Measurements from ENCODE around the gene PCBP3.

PCBP3 gene

GRCh38 chr21:45632637-45633251 lies 10.8 kb upstream of the PCBP3 start:
- peaks cover 10 to 47% of the 10 kb centered on the region in 2 experiments for H3K27me3 ChIP-seq (ENCODE audit: control insufficient read depth in 1 of 2, insufficient read depth in 1 of 2, low read length in 2 of 2)
- no peak overlapping the region for H4K91ac ChIP-seq (ENCODE audit: low read length)
- H2AFZ ChIP-seq (ENCODE audit: low read depth, low read length): no peak overlapping the region
- H3K9ac ChIP-seq (ENCODE audit: low read length): no peak overlapping the region
- no peak overlapping the region for H3K4me2 ChIP-seq (ENCODE audit: low read length, poor library complexity, severe bottlenecking)
- no peak overlapping the region for H2AK5ac ChIP-seq (ENCODE audit: low read length, severe bottlenecking)
- H2BK12ac ChIP-seq (ENCODE audit: low read length in 2 of 2): no peak overlapping the region
- H3K4me3 ChIP-seq (ENCODE audit: insufficient read depth in 1 of 2, low read depth in 1 of 2, low read length in 2 of 2): no peak overlapping the region
- H2BK15ac ChIP-seq (ENCODE audit: low read depth, poor library complexity, severe bottlenecking): no peak overlapping the region
- peaks cover 7% of the 10 kb centered on the region for H3K4me1 ChIP-seq (ENCODE audit: control insufficient read depth, insufficient read depth, low read depth, low read length)
- no peak overlapping the region for H3K27ac ChIP-seq (ENCODE audit: low read length, poor library complexity, severe bottlenecking)
- DNase-seq: no peak
- no peaks in the 10 kb centered on the region for H3K36me3 ChIP-seq (ENCODE audit: control insufficient read depth in 1 of 2, insufficient read depth in 2 of 2, low read depth in 1 of 2, low read length in 2 of 2)
- H3K14ac ChIP-seq (ENCODE audit: low read length in 2 of 2): no peak overlapping the region
- H2BK120ac ChIP-seq (ENCODE audit: low read depth, low read length): no peak overlapping the region
- 85% methylated on average over 8 of the region's 20 CpGs for WGBS
- H3K23ac ChIP-seq (ENCODE audit: low read length in 2 of 2): no peak overlapping the region
- no peak overlapping the region for H3K4ac ChIP-seq (ENCODE audit: low read depth in 1 of 2, low read length in 2 of 2)
- no peak overlapping the region for H3K18ac ChIP-seq (ENCODE audit: low read depth in 1 of 2, low read length in 2 of 2)
- no peaks in the 10 kb centered on the region for H3K9me3 ChIP-seq (ENCODE audit: control insufficient read depth, low read length)
- H4K8ac ChIP-seq (ENCODE audit: low read length): peak overlapping the region; percentile 31
- no peaks in the 10 kb centered on the region for H3K79me1 ChIP-seq (replicated peaks; ENCODE audit: low read length, poor library complexity, severe bottlenecking)
- no peak overlapping the region for H2BK5ac ChIP-seq (ENCODE audit: low read depth, low read length, poor library complexity, severe bottlenecking)

GRCh38 chr21:45634511-45635183 lies 8.9 kb upstream of the PCBP3 start:
- H3K18ac ChIP-seq (ENCODE audit: low read depth in 1 of 2, low read length in 2 of 2): no peak overlapping the region
- H2AK5ac ChIP-seq (ENCODE audit: low read length, severe bottlenecking): no peak overlapping the region
- no peak overlapping the region for H3K4me2 ChIP-seq (ENCODE audit: low read length, poor library complexity, severe bottlenecking)
- H3K36me3 ChIP-seq (ENCODE audit: control insufficient read depth in 1 of 2, insufficient read depth in 2 of 2, low read depth in 1 of 2, low read length in 2 of 2): no peaks in the 10 kb centered on the region
- H4K91ac ChIP-seq (ENCODE audit: low read length): peak overlapping the region; percentile 13
- no peak for DNase-seq
- H3K4me3 ChIP-seq (ENCODE audit: insufficient read depth in 1 of 2, low read depth in 1 of 2, low read length in 2 of 2): peak overlapping the region in 1 of 2 experiments; percentile 60
- no peak overlapping the region for H3K14ac ChIP-seq (ENCODE audit: low read length in 2 of 2)
- H3K9me3 ChIP-seq (ENCODE audit: control insufficient read depth, low read length): no peaks in the 10 kb centered on the region
- H3K79me1 ChIP-seq (replicated peaks; ENCODE audit: low read length, poor library complexity, severe bottlenecking): no peaks in the 10 kb centered on the region
- H2AFZ ChIP-seq (ENCODE audit: low read depth, low read length): no peak overlapping the region
- peak overlapping the region; percentile 26 for H3K9ac ChIP-seq (ENCODE audit: low read length)
- H2BK12ac ChIP-seq (ENCODE audit: low read length in 2 of 2): no peak overlapping the region
- 90% methylated on average over 14 of the region's 18 CpGs for WGBS
- H3K4me1 ChIP-seq (ENCODE audit: control insufficient read depth, insufficient read depth, low read depth, low read length): peaks cover 7% of the 10 kb centered on the region
- peaks cover under 1 to 46% of the 10 kb centered on the region in 2 experiments for H3K27me3 ChIP-seq (ENCODE audit: control insufficient read depth in 1 of 2, insufficient read depth in 1 of 2, low read length in 2 of 2)
- H3K23ac ChIP-seq (ENCODE audit: low read length in 2 of 2): no peak overlapping the region
- H4K8ac ChIP-seq (ENCODE audit: low read length): no peak overlapping the region
- no peak overlapping the region for H2BK5ac ChIP-seq (ENCODE audit: low read depth, low read length, poor library complexity, severe bottlenecking)
- H2BK120ac ChIP-seq (ENCODE audit: low read depth, low read length): no peak overlapping the region
- no peak overlapping the region for H3K4ac ChIP-seq (ENCODE audit: low read depth in 1 of 2, low read length in 2 of 2)
- H2BK15ac ChIP-seq (ENCODE audit: low read depth, poor library complexity, severe bottlenecking): no peak overlapping the region
- H3K27ac ChIP-seq (ENCODE audit: low read length, poor library complexity, severe bottlenecking): no peak overlapping the region

- Histone ChIP-seq H4K8ac (ENCODE audit: low read length) (no peak overlapping the region), H3K9me3 (ENCODE audit: control insufficient read depth, low read length) (no peaks in the 10 kb centered on the region), H3K4ac (ENCODE audit: low read depth in 1 of 2, low read length in 2 of 2) (no peak overlapping the region), H2BK15ac (ENCODE audit: low read depth, poor library complexity, severe bottlenecking) (no peak overlapping the region), H2BK120ac (ENCODE audit: low read depth, low read length) (no peak overlapping the region), H3K4me3 (ENCODE audit: insufficient read depth in 1 of 2, low read depth in 1 of 2, low read length in 2 of 2) (peak overlapping the region in 1 of 2 experiments; percentile 60), H3K4me2 (ENCODE audit: low read length, poor library complexity, severe bottlenecking) (no peak overlapping the region), H2BK5ac (ENCODE audit: low read depth, low read length, poor library complexity, severe bottlenecking) (no peak overlapping the region), H4K91ac (ENCODE audit: low read length) (peak overlapping the region; percentile 15), H3K4me1 (ENCODE audit: control insufficient read depth, insufficient read depth, low read depth, low read length) (peaks cover 11% of the 10 kb centered on the region), H3K36me3 (ENCODE audit: control insufficient read depth in 1 of 2, insufficient read depth in 2 of 2, low read depth in 1 of 2, low read length in 2 of 2) (no peaks in the 10 kb centered on the region), H3K14ac (ENCODE audit: low read length in 2 of 2) (peak overlapping the region in 1 of 2 experiments; percentile 50), H2AFZ (ENCODE audit: low read depth, low read length) (no peak overlapping the region), H3K18ac (ENCODE audit: low read depth in 1 of 2, low read length in 2 of 2) (no peak overlapping the region), H3K79me1 (replicated peaks; ENCODE audit: low read length, poor library complexity, severe bottlenecking) (no peaks in the 10 kb centered on the region), H2AK5ac (ENCODE audit: low read length, severe bottlenecking) (no peak overlapping the region), H3K23ac (ENCODE audit: low read length in 2 of 2) (no peak overlapping the region), H3K27ac (ENCODE audit: low read length, poor library complexity, severe bottlenecking) (no peak overlapping the region), H3K9ac (ENCODE audit: low read length) (no peak overlapping the region), H3K27me3 (ENCODE audit: control insufficient read depth in 1 of 2, insufficient read depth in 1 of 2, low read length in 2 of 2) (peaks cover 0 to 37% of the 10 kb centered on the region in 2 experiments), H2BK12ac (ENCODE audit: low read length in 2 of 2) (peak overlapping the region in 1 of 2 experiments; percentile 16)
- no peak for DNase-seq
- WGBS: 89% methylated on average over 7 of the region's 7 CpGs
Measured at GRCh38 chr21:45635271-45636151, 8.0 kb upstream of the PCBP3 start.

GRCh38 chr21:45636459-45636858 lies 7.1 kb upstream of the PCBP3 start:
- Histone ChIP-seq H3K18ac (ENCODE audit: low read depth in 1 of 2, low read length in 2 of 2) (no peak overlapping the region), H3K4me1 (ENCODE audit: control insufficient read depth, insufficient read depth, low read depth, low read length) (peaks cover 18% of the 10 kb centered on the region), H3K4me3 (ENCODE audit: insufficient read depth in 1 of 2, low read depth in 1 of 2, low read length in 2 of 2) (no peak overlapping the region), H3K9ac (ENCODE audit: low read length) (no peak overlapping the region), H3K36me3 (ENCODE audit: control insufficient read depth in 1 of 2, insufficient read depth in 2 of 2, low read depth in 1 of 2, low read length in 2 of 2) (no peaks in the 10 kb centered on the region), H2BK12ac (ENCODE audit: low read length in 2 of 2) (no peak overlapping the region), H3K14ac (ENCODE audit: low read length in 2 of 2) (peak overlapping the region in 1 of 2 experiments; percentile 10), H4K8ac (ENCODE audit: low read length) (no peak overlapping the region), H3K79me1 (replicated peaks; ENCODE audit: low read length, poor library complexity, severe bottlenecking) (no peaks in the 10 kb centered on the region), H2BK120ac (ENCODE audit: low read depth, low read length) (no peak overlapping the region), H2BK5ac (ENCODE audit: low read depth, low read length, poor library complexity, severe bottlenecking) (no peak overlapping the region), H4K91ac (ENCODE audit: low read length) (peak overlapping the region; percentile 37), H3K4ac (ENCODE audit: low read depth in 1 of 2, low read length in 2 of 2) (no peak overlapping the region), H3K4me2 (ENCODE audit: low read length, poor library complexity, severe bottlenecking) (no peak overlapping the region), H3K27me3 (ENCODE audit: control insufficient read depth in 1 of 2, insufficient read depth in 1 of 2, low read length in 2 of 2) (peaks cover 0 to 29% of the 10 kb centered on the region in 2 experiments), H2AK5ac (ENCODE audit: low read length, severe bottlenecking) (no peak overlapping the region), H2AFZ (ENCODE audit: low read depth, low read length) (no peak overlapping the region), H3K27ac (ENCODE audit: low read length, poor library complexity, severe bottlenecking) (no peak overlapping the region), H2BK15ac (ENCODE audit: low read depth, poor library complexity, severe bottlenecking) (no peak overlapping the region), H3K23ac (ENCODE audit: low read length in 2 of 2) (no peak overlapping the region), H3K9me3 (ENCODE audit: control insufficient read depth, low read length) (no peaks in the 10 kb centered on the region)
- no peak for DNase-seq
- WGBS: 97% methylated on average over 2 of the region's 3 CpGs
